GM21423 (cell line): ENCODE results near the gene CPZ.
"Not testable (repeated sequence)": the region's sequence is repeated elsewhere in the genome, so short reads cannot be mapped to it uniquely, and the experiment has no call there.

Experiments
- ATAC-seq: cut with Tn5 transposase; IDR thresholded peaks from one replicate; pipeline ENCODE4 v1.9.1; 2021; ENCODE audit warnings: mild to moderate bottlenecking, moderate library complexity; ENCODE audit not compliant: unreplicated experiment

Gene CPZ

DNA sequence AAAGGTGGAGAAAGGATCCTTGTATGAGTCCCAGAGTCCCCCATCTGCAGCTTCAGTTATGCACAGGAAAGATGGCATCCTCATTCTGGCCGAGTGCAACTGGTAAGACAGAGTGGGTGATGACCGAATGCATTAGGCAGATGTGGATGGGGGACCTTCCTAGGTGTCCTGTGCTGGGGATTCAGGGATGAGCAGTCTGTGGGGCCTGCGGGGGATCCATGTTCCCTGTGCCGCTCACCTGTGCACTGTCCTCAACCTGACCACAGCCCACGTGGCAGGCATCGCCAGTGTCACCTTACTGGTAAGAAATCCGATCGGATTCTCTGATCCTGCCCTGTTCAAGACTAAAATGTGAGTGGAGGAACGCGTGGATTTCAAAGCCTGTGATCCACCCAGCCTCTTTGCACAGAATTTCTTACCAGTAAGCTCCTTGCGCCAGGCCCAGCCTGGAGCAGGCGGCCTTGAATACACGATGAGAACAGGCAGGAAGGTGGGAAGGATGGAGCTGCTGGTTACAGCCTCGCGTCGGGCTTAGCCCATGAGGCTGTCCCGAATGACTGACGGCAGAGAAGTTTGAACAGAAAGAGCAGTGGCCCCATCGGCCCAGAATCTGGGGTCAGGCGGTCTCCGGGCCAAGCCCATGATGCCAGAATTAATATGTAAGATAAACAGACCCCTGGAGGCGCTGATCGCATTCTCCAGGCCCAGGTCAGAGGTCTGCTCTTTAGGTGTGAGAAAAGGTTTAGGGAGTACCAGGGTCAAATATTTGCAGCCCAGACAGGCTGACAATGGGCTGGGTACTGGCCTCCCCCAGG, 56.5 kb downstream of the CPZ start:
- ATAC-seq: no peak

DNA sequence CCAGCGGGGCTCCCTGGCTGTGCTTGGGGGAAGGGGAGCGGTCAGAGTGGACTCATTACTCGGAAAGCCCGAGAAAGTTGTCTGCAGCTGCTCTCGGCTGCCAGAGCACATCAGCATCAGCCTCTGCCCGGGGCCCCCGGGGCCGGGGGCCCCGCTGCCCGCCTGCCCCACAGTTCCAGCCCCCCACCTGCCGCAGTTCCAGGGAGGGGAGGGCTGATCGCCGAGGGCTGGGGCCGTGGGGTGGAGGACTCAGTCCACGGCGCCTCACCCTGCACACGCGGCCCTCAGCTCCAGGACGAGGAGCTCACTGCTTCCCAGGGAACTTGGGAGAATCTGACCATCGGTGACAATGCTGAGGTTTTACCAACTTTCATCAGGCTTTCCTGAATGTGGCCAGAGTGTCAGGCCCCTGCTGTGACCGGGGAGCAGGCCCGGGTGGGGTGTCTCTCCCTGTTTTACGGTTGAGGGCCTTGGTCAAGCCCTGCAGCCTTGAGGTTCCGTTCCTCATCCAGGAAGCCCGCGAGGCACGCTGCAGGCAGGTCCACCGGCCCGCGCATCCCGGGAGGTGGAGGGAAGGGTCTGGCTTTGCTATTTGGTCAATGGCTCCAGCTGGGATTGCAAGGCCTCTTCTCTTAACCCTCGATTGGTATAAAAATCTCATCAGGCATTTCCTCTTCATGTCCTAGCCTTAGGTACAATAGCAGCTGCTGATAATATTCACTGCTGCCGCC, 57.2 kb downstream of the CPZ start:
- ATAC-seq: no peak

DNA sequence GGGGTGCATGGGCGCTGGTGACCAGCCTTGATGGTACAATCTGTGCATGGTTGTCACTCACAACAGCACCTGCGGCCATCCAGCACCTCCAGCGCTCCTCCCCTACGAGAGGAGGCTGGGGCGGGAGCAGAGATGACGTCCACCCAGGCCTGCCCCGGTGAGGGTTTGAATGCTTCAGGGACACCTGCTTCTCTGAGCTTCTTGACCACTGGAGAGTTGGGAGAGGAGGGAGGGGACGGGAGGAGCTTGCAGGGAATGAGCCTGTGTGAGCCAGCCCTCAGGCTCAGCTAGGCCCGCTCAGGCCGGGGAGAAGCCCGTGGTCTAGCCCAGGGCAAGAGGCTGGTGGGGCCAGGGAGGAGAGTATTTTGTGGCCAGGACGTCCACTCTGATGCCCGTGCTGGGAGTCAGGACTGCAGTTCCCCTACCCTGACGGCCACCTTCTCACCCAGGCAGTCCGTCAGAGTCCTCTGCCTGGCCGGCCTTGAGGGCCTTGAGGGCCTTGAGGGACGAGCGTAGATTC, 59.2 kb downstream of the CPZ start:
- no peak for ATAC-seq

DNA sequence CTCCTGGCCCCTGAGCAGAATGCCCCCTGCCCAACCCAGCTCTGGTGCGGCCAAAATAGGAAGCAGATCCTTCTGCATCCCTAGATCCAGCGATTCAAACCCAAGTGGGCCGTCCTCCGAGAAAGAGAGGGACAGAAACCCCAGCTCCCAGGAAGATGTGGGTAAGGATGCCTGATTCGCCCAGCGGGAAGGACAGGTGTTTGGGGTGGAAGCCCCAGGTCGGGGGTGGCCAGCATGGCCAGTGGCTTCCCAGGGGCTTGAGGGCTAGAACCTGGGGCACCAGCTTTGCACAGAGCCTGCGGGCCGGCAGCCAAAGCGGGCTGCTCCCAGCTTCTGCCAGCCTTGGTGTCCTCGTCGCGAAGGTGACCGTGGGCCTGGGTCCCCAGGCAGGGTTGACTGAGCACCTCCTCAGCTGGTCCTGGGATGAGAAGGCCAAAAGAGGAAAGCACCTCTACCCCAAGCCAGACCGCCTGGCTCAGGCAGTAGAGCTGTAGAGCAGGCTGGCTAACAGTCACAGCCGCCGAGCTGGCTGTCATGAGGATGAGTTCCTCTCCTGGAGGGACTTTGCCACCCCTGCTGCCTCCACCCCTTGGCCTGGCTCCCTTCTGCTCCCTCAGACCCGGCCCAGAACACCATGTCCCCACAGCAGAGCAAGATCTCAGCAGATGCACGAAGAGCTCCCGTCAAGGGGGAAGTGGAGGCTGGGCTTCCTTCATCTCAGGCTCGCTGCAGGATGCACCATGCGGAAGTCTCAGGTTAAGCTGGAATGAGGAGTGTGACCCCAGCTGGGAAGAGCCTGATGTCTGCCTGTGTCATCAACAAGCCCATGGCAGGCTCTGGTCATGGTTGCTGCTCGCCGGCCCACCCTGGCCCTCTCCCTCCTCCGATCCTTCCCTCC, 59.9 kb downstream of the CPZ start:
- ATAC-seq: no peak

DNA sequence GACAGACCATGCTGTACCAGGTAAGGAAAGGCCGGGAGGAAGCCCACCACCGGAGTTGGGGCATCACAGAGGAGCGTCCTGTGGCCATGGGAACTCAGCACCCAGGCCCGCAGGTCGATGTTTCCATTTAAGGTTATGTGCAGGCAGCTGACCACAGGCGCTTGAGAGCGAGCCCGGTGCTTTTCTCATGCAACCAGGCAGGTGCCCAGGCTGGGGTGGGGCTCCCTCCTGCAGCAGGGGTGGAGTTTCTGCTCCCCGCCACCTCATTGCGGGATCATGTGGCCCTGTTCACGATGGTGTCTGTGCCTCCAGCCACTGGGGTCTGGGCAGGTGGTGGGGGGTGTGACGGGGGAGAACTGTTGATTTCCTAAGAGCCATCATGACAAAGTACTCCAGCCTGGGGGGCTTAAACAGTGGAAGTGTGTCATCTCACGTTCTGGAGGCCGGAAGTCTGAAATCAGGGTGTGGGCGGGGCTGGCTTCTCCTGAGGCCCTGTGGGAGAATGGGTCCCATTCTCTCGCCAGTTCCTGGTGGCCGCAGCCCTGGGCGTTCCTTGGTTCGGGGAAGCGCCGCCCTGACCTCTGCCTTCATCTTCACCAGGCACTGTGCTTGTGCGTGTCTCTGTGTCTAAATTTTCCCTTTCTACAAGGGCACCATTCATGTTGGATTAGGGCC, 60.9 kb downstream of the CPZ start:
- ATAC-seq: no peak

DNA sequence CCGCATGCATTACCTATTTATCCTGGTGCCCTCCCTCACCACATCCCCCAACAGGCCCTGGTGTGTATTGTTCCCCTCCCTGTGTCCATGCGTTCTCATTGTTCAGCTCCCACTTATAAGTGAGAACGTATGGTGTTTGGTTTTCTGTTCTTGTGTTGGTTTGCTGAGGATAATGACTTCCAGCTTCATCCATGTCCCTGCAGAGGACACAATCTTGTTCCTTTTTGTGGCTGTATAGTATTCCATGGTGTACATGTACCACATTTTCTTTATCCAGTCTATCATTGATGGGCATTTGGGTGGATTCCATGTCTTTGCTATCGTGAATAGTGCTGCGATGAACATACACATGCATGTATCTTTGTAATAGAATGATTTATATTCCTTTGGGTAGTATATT, 61.6 kb downstream of the CPZ start:
- not testable (repeated sequence) for ATAC-seq

DNA sequence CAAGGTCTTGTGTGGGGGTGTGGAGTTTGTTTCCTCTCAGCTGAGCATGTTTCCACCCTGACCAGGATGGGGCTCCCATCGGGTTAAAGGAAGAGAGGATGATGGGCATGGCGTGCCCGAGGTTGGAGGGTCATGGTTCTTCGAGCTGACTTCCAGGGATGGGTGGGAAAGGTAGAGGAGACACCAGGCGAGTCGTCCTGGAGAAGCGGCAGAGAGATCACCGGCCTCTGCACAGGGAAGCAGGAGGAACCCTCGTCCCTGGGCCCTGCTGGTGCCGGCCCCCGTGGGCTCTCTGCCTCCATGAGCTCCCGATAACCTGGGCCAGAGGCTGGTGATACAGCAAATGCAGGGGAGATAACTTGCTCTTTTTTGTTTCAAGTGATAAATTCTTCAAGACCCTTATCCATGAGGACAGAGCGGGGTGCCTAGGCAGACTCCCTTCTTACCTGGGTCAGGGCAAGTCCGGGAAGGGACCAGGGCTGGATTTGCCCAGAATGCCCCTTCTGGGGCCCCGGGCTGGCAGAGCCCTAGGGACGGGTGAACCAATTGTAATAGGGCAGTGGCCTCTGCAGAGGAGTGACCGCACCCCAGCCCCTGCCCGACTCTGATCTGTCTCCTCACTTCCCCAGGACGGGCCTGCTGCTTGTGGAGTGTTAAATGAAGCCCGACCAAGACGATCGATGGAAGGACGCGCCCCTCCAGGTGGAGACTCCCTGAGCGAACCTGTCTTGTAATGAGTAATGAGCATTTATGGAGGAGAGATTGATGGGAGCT, 63.0 kb downstream of the CPZ start:
- no peak for ATAC-seq

DNA sequence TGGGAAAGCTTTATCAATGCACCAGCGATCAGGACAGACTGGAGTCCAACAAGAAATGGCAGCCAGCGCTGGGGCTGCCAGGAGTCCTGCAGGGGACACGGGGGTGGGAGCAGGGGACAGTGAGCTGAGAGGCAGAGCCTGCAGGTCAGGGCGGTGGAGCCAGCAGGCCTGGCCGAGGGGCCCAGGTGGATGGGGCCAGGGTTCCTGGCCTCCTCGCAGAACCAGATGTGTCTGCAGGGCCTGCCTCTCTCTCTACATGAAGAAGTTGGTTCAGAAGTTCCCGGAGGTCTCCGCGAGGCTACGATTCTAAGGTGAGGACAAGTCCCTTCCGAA, 63.6 kb downstream of the CPZ start:
- ATAC-seq: no peak

DNA sequence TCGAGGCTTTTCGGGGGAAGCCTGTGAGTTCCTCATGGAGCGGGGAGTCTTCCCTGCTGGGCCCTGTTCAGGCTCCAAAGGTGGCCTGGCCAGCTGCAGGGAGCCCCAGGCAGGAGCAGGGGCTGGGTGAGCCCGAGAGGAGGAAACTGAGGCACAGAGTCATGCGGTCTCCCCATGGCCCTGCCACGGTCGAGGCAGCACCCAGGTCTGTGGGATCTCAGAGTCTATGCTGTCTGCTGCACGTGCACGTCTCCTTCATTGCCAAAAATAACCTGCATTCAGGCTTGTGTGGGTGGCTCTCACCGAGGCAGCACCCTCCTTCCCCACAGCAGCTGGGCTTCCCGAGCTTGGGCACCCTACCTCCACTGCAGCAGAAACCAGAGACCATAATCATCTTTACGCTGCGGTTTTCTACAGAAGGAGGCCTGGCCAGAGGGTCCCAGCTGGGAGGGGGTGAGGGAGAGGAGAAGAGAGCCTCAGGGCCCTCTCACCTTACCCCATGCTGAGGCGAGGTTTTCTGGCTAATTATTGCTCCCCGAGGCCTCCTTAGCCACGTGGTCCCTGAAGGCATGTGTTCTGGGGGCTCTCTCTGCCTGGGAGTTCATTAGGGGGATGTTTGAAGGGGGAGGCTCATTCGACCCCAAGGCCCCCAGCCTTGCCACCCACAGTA, 64.3 kb downstream of the CPZ start:
- ATAC-seq: no peak

DNA sequence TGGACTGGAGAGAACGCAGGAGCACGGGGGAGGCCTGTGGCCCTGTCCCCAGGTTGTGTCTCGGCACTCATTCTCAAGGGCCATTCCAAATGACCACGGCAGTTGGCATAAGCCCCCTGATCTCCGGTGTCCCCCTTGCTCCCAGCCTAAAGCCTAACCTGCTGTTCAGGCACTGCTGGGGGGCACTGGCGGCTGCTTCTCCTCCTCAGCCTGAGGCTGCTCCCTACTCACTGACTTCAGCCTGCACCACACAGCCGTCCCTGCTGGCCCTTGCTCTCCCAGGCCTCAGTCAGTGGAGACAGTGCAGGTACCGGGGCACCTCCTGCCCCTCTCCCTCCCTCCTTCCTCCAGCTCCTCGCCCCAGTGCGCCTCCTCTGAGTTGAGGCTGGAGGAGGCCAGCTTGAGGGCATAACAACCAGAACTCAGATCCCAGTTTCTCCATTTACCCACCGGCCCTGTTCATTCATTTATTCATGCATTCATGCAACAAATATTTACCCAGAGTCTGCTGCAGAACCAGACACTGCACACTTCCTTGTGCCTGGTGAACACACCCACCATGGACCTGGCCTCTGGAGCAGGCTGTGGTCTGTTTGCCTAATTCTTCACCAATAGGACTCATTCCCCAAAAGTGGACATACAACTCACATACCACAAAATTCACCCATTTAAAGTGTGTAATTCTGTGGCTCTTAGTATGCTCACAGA, 65.0 kb downstream of the CPZ start:
- no peak for ATAC-seq

DNA sequence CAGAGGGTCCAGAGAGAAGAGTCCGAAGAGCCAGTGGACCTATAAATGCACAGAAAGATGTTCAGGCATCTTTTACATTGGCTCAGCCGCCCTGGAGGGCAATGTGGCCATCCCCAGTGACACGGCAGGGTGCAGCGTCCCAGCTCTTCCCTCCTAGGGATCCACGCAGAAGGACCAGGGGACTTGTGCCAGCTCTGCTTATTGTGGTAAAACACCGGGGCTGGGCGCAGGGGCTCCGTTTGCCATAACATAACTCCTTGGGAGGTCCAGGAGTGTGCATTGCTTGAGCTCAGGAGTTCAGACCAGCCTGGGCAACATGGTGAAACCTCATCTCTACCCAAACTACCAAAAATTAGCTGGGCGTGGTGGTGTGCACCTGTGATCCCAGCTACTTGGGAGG, 70.2 kb downstream of the CPZ start:
- ATAC-seq: no peak

DNA sequence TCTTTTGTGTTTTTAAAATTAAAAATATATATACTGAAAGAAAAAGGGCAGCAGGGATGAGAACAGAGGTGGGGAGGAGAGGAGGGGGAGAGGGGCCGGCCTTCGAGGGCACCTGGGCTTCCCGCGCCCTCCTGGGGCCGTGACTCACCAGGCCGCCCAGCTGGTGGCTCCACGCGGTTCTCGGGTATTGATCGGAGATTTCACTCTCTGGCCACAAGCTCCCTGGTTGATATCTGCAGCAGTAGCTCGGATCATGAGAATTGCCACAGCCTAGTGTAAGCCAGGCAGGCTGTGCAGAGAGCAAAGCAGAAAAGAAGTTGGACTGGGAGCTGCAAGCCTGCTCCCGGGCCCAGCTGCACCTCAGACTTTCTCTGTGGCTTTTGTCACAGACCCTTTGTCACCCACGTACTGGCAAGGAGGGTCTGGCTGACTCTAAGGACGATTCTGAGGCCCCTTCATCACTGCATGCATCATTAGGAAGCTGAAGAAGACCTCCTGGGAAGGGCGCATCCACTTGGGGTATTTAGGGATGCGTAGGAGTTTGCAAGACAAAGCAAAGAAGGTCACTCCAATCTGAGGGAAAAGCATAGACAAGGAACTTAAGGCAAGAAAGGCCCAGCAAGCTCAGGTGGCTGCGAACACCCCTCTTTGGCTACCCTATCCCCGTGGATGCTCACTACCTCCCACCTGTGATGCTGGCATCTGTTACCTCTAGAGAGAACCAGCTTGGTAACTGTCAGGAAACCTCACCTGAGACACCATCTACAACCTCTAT, 71.7 kb downstream of the CPZ start:
- no peak for ATAC-seq

DNA sequence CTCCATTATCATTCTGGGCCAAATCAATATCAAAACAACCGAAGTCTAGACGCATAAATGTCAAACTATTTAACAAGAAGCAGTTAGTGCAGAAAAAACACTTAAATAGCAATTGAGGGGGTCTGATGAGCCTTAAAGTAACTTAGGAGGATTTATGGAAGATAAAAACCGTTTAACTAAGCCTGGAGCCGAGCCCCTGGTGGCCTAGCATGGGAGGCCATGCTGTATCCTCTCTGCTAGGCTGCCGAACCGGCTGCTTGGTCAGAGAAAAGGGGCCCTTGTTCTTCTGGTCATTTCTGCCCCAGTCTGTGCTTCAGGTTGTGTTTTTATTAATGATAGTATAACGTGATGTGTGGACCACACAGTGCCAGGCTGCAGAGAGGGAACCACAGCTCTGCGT, 72.4 kb downstream of the CPZ start:
- ATAC-seq: no peak

DNA sequence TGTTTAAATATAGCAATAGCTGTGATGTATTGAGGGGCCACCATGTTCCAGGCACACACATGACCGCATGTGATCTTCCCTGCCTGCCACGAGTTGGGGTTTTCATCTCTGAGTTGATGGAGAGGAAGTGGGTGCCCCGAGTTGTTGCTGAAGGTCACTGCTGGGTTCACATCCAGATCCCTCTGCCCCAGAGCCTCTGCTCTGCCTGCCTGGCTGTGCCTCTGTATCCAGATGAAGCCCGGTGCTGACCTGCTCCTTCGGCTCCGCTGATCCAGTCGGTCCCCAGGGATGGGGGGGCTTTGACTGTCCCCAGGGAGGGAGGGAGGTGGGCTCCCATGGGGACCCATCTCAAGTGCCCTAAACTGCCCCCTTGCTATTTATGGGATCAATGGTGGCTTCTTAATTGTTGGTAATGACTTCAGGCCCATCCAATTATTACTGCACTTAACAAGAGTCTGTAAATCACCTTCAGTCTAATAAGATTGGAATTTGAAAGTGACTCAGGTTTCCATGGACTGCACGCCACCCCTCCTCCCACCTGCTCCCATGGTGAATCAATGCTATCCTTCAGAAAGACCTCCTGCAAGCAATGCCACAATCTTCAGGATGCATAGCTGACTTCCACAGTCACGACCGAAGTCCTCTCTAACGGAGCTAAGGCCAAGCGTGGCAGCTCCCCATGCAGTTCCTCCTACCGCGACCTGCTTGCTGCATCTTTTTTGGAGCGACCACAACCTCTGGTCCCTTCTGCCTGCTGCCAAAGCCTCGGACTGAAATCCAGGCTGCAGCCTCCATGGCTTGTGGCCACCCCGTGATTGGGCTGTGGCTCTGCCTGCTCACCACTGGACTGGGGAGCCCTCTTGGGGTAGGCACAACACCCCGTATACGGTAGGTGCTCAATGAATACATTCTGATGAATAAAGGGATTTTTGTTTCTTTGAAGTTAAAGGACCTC, 73.1 kb downstream of the CPZ start:
- no peak for ATAC-seq

DNA sequence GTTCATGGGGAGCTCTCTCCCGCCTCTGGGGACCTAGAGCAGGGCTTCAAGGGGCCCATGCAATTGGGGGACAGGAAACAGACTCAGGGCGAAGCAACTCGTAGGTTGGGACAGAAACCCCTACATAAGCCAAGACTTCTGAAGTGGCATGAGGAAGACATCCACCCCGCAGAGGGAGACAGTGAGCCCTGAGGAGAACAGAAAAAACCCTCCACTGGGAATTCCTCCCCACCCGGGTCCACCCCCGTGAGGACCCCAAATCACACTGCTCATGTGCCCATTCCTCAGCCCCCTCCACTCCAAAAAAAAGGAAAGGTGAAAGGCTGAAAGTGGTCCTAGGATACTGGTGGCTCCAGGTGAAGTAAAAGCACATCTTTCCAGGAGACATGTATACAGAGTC, 74.0 kb downstream of the CPZ start:
- no peak for ATAC-seq
